Liver (tissue), 3 donors: ENCODE data around the gene SLC25A22.

ENCODE experiments used
- CTCF ChIP-seq: fragments of 150-350 bp; IDR thresholded peaks from 2 replicates; pipeline ENCODE4 v1.5.1; 2017; ENCODE audit warnings: improper control_type of control experiment, low read depth, low read length; ENCODE audit not compliant: missing input control
- FOXA2 ChIP-seq: IDR thresholded peaks from 2 replicates; pipeline ENCODE4 v1.6.1; 2016; ENCODE audit warnings: antibody characterized with exemption
- SP1 ChIP-seq: IDR thresholded peaks from 2 replicates; pipeline ENCODE4 v1.6.1; 2018; ENCODE audit warnings: antibody characterized with exemption, mild to moderate bottlenecking
- TAF1 ChIP-seq: conservative IDR thresholded peaks from 2 replicates; pipeline ENCODE4 v1.6.1; 2016; ENCODE audit warnings: antibody characterized with exemption, mild to moderate bottlenecking
- YY1 ChIP-seq: IDR thresholded peaks from 2 replicates; pipeline ENCODE4 v1.6.1; 2016; ENCODE audit warnings: antibody characterized with exemption, mild to moderate bottlenecking
- TF ChIP-seq, protein P1 (sequence below): IDR thresholded peaks from 2 replicates; pipeline ENCODE4 v1.6.1; 2016; ENCODE audit warnings: antibody characterized with exemption
- TF ChIP-seq, protein P2 (sequence below): IDR thresholded peaks from 2 replicates; pipeline ENCODE4 v1.6.1; 2016; ENCODE audit warnings: antibody characterized with exemption
- donor health status: healthy.
- donor health status: healthy.

- TF ChIP-seq CTCF (no peak), TAF1 (no peak), YY1 (no peak), FOXA2 (no peak), SP1 (peak; percentile 73)
- TF ChIP-seq, protein P1, sequence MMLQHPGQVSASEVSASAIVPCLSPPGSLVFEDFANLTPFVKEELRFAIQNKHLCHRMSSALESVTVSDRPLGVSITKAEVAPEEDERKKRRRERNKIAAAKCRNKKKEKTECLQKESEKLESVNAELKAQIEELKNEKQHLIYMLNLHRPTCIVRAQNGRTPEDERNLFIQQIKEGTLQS: no peak
- TF ChIP-seq, protein P2, sequence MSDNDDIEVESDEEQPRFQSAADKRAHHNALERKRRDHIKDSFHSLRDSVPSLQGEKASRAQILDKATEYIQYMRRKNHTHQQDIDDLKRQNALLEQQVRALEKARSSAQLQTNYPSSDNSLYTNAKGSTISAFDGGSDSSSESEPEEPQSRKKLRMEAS: peak; percentile 62
Measured at GRCh38 chr11:843818-844692, 46.0 kb upstream of the SLC25A22 start.
